Measurements from ENCODE around the gene SLC46A2. TPM values are rescaled to one million over a fixed set of nuclear protein-coding genes. Genes with fewer than 3 reads are reported as not detected.

The SLC46A2 gene
- total and polyA plus RNA-seq, 2 of the 13 experiments (the other 11 are each of a cell fraction or from before 2014, with no cell fraction given): not detected

DNA sequence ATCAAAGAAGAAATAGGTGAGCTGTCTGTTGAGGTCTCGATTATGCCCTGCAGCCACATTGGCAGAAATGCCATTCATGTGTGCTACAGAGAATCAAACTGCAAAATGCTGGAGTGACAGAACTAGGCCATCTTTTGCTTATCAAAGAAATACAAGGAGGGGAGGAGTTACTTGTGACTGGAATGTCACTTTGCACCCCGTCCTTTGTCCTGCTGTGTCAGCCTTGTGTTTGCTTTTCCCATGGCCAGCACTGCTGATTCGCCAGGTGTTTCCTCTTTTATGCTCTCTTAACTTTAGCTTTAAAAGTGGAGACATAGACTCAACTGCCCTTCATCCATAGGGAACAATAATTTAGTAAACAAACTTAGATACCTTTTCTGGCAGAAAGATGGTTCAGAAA lies 54.3 kb downstream of the SLC46A2 start (continued):
- TF ChIP-seq ETV5 (CRISPR knock-in tag; IDR thresholded peaks at IDR 0.05; ENCODE audit: borderline replicate concordance): no peak
- TF ChIP-seq SIN3B (IDR thresholded peaks at IDR 0.05; ENCODE audit: low read length): no peak
- TF ChIP-seq ZNF17 (CRISPR knock-in tag; IDR thresholded peaks at IDR 0.05): no peak
- no peak for TF ChIP-seq HDAC2 (CRISPR knock-in tag; IDR thresholded peaks at IDR 0.05)
- no peak for TF ChIP-seq ZNF331 (CRISPR knock-in tag; IDR thresholded peaks at IDR 0.05)
- TF ChIP-seq TAF1 (CRISPR knock-in tag; IDR thresholded peaks at IDR 0.05): no peak
- TF ChIP-seq ZNF329 (CRISPR knock-in tag; IDR thresholded peaks at IDR 0.05; ENCODE audit: low read depth): no peak
- no peak for TF ChIP-seq ZFP62 (CRISPR knock-in tag; IDR thresholded peaks at IDR 0.05)
- TF ChIP-seq, protein P1, sequence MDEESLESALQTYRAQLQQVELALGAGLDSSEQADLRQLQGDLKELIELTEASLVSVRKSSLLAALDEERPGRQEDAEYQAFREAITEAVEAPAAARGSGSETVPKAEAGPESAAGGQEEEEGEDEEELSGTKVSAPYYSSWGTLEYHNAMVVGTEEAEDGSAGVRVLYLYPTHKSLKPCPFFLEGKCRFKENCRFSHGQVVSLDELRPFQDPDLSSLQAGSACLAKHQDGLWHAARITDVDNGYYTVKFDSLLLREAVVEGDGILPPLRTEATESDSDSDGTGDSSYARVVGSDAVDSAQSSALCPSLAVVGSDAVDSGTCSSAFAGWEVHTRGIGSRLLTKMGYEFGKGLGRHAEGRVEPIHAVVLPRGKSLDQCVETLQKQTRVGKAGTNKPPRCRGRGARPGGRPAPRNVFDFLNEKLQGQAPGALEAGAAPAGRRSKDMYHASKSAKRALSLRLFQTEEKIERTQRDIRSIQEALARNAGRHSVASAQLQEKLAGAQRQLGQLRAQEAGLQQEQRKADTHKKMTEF (CRISPR knock-in tag; IDR thresholded peaks at IDR 0.05): no peak
- TF ChIP-seq, protein P2, sequence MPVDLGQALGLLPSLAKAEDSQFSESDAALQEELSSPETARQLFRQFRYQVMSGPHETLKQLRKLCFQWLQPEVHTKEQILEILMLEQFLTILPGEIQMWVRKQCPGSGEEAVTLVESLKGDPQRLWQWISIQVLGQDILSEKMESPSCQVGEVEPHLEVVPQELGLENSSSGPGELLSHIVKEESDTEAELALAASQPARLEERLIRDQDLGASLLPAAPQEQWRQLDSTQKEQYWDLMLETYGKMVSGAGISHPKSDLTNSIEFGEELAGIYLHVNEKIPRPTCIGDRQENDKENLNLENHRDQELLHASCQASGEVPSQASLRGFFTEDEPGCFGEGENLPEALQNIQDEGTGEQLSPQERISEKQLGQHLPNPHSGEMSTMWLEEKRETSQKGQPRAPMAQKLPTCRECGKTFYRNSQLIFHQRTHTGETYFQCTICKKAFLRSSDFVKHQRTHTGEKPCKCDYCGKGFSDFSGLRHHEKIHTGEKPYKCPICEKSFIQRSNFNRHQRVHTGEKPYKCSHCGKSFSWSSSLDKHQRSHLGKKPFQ (CRISPR knock-in tag; IDR thresholded peaks at IDR 0.05; ENCODE audit: insufficient replicate concordance): no peak
- no peak for TF ChIP-seq FOXJ3 (CRISPR knock-in tag; IDR thresholded peaks at IDR 0.05; ENCODE audit: borderline replicate concordance)
- TF ChIP-seq SIX4 (CRISPR knock-in tag; IDR thresholded peaks at IDR 0.05): no peak
- no peak for TF ChIP-seq CC2D1A (CRISPR knock-in tag; IDR thresholded peaks at IDR 0.05)
- TF ChIP-seq, protein P3, sequence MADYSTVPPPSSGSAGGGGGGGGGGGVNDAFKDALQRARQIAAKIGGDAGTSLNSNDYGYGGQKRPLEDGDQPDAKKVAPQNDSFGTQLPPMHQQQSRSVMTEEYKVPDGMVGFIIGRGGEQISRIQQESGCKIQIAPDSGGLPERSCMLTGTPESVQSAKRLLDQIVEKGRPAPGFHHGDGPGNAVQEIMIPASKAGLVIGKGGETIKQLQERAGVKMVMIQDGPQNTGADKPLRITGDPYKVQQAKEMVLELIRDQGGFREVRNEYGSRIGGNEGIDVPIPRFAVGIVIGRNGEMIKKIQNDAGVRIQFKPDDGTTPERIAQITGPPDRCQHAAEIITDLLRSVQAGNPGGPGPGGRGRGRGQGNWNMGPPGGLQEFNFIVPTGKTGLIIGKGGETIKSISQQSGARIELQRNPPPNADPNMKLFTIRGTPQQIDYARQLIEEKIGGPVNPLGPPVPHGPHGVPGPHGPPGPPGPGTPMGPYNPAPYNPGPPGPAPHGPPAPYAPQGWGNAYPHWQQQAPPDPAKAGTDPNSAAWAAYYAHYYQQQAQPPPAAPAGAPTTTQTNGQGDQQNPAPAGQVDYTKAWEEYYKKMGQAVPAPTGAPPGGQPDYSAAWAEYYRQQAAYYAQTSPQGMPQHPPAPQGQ (CRISPR knock-in tag; IDR thresholded peaks at IDR 0.05; ENCODE audit: borderline replicate concordance): no peak
- 0 out of 2 replicates have a peak, but pooled peaks have one; percentile 23 for TF ChIP-seq TCF7 (IDR thresholded peaks at IDR 0.05; ENCODE audit: low read depth)
- TF ChIP-seq RFXANK (CRISPR knock-in tag; IDR thresholded peaks at IDR 0.05): no peak
- TF ChIP-seq MAF1 (CRISPR knock-in tag; IDR thresholded peaks at IDR 0.05; ENCODE audit: borderline replicate concordance): no peak
- no peak for TF ChIP-seq NR2F2 (IDR thresholded peaks at IDR 0.05; ENCODE audit: borderline replicate concordance, low read depth)
- TF ChIP-seq ZNF788 (CRISPR knock-in tag; IDR thresholded peaks at IDR 0.05; ENCODE audit: borderline replicate concordance): no peak
- TF ChIP-seq FOXA1 (IDR thresholded peaks at IDR 0.05): no peak
- peak; percentile 52; the same call in 1 of the 2 replicates for TF ChIP-seq FOXA1 (CRISPR knock-in tag; IDR thresholded peaks at IDR 0.05)
- TF ChIP-seq SOX6 (IDR thresholded peaks at IDR 0.05): no peak
- peak; percentile 90 for TF ChIP-seq SOX6 (CRISPR knock-in tag; IDR thresholded peaks at IDR 0.05)
- TF ChIP-seq, protein P4, sequence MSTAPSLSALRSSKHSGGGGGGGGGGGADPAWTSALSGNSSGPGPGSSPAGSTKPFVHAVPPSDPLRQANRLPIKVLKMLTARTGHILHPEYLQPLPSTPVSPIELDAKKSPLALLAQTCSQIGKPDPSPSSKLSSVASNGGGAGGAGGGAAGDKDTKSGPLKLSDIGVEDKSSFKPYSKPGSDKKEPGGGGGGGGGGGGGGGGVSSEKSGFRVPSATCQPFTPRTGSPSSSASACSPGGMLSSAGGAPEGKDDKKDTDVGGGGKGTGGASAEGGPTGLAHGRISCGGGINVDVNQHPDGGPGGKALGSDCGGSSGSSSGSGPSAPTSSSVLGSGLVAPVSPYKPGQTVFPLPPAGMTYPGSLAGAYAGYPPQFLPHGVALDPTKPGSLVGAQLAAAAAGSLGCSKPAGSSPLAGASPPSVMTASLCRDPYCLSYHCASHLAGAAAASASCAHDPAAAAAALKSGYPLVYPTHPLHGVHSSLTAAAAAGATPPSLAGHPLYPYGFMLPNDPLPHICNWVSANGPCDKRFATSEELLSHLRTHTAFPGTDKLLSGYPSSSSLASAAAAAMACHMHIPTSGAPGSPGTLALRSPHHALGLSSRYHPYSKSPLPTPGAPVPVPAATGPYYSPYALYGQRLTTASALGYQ (CRISPR knock-in tag; IDR thresholded peaks at IDR 0.05): no peak
- TF ChIP-seq, protein P5, sequence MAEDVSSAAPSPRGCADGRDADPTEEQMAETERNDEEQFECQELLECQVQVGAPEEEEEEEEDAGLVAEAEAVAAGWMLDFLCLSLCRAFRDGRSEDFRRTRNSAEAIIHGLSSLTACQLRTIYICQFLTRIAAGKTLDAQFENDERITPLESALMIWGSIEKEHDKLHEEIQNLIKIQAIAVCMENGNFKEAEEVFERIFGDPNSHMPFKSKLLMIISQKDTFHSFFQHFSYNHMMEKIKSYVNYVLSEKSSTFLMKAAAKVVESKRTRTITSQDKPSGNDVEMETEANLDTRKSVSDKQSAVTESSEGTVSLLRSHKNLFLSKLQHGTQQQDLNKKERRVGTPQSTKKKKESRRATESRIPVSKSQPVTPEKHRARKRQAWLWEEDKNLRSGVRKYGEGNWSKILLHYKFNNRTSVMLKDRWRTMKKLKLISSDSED (CRISPR knock-in tag; IDR thresholded peaks at IDR 0.05): no peak
